Measurements from ENCODE around the gene CUL4A. TPM values are rescaled to one million over a fixed set of nuclear protein-coding genes. Genes with fewer than 3 reads are reported as not detected.
"Not testable (repeated sequence)": the region's sequence is repeated elsewhere in the genome, so short reads cannot be mapped to it uniquely, and the experiment has no call there.

Gene CUL4A
- total RNA-seq (2014; rRNA removed; shearing (Covaris generic); ENCODE audit: low replicate concordance) = 77.8 and 83.4 TPM in 2 replicates

DNA sequence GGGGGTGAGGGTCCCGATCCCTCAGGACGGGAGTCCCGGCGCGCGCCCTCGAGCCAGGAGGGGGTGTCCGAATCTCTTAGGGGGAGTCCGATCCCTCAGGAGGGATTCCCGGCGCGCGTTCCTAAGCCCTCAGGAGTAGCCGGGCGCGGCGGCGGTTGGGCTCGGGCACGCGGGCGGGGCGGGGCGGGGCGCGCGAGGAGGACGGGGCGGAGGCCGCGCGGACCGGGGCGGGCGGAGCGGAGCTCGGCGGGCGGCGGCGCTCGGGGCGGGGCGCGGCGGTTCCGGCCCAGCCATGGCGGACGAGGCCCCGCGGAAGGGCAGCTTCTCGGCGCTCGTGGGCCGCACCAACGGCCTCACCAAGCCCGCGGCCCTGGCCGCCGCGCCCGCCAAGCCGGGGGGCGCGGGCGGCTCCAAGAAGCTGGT lies at the start of gene CUL4A:
CUL4A (plus strand) TSS at position 278 of the 423 bp plus-strand sequence; CDS start at position 293, 15 bp downstream.
- in situ Hi-C loops (cut with HindIII; ENCODE audit: low pct_unique_long_range_greater_than_20kb, low sequenced_read_pairs) = no loop called here
- DNase-seq (ENCODE audit: low read depth) = no peak

DNA sequence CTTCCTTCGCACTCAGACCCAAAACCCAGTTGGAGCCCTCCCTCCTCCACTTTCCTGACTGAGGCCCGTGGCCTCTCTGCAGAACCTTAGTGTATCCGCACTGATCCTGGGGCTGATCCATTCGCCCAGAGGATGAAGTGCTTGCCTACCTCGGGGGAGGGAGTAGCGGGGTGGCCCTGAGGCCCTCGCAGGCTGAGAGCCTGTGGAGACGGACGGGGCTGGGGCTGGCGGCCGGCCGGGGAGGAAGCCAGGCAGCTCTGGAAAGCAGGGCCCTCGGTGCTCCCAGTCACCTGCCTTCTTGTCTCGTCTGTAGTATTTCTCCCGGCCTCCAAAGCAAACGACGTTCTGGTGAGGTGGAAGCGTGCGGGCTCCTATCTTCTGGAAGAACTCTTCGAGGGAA lies 49.7 kb upstream of the CUL4A start:
- in situ Hi-C loops (cut with HindIII; ENCODE audit: low pct_unique_long_range_greater_than_20kb, low sequenced_read_pairs) = no loop called here

DNA sequence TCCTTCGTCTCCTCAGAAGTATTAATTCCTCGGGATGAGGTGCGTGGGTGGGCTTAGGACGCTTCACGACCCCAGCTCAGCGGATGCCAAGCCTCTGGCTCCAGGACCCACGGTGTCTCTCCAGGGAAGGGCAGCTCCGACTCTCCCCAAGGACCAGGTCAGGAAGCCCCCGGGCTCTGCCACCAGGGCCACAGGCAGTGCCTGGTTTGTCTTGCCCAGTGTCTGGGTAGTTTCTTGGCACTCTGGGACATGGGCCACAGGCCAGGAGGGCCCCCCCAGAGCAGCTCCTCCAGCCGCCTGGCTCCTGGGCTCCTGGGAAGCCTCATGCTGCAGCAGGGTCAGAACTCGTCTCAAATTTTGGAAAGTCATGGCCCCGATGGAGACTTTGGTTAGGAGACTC lies 48.4 kb upstream of the CUL4A start:
- in situ Hi-C loops (cut with HindIII; ENCODE audit: low pct_unique_long_range_greater_than_20kb, low sequenced_read_pairs) = no loop called here
- DNase-seq (ENCODE audit: low read depth) = no peak

More for the DNA sequence above, 49.7 kb upstream of the CUL4A start:
- no peak for DNase-seq (ENCODE audit: low read depth)

DNA sequence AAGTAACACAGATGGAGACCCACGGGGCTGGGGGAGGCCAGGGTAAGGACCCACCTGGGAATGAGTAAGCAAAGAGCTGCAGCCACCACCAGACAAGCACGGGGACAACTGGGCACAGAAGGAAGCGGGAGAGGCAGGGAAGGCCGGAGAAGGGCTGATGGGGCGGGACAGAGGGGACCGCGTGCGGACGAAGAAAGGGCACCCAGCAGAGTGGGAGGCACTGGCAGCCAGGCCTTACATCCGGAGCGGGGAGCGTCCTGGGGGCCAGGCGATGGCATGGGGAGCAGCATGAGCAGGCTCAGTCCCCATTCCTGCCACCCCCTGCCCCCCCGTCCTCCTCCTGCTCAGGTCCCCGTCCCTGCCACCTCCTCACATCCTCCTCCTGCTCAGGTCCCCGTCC lies 48.0 kb upstream of the CUL4A start:
- in situ Hi-C loops (cut with HindIII; ENCODE audit: low pct_unique_long_range_greater_than_20kb, low sequenced_read_pairs) = no loop called here
- DNase-seq (ENCODE audit: low read depth) = no peak

DNA sequence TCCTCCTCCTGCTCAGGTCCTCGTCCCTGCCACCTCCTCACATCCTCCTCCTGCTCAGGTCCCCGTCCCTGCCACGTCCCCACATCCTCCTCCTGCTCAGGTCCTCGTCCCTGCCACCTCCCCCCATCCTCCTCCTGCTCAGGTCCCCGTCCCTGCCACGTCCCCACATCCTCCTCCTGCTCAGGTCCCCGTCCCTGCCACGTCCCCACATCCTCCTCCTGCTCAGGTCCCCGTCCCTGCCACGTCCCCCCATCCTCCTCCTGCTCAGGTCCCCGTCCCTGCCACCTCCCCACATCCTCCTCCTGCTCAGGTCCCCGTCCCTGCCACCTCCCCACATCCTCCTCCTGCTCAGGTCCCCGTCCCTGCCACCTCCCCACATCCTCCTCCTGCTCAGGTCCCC lies 47.4 kb upstream of the CUL4A start:
- DNase-seq (ENCODE audit: low read depth); in situ Hi-C loops (cut with HindIII; ENCODE audit: low pct_unique_long_range_greater_than_20kb, low sequenced_read_pairs): not testable (repeated sequence)

DNA sequence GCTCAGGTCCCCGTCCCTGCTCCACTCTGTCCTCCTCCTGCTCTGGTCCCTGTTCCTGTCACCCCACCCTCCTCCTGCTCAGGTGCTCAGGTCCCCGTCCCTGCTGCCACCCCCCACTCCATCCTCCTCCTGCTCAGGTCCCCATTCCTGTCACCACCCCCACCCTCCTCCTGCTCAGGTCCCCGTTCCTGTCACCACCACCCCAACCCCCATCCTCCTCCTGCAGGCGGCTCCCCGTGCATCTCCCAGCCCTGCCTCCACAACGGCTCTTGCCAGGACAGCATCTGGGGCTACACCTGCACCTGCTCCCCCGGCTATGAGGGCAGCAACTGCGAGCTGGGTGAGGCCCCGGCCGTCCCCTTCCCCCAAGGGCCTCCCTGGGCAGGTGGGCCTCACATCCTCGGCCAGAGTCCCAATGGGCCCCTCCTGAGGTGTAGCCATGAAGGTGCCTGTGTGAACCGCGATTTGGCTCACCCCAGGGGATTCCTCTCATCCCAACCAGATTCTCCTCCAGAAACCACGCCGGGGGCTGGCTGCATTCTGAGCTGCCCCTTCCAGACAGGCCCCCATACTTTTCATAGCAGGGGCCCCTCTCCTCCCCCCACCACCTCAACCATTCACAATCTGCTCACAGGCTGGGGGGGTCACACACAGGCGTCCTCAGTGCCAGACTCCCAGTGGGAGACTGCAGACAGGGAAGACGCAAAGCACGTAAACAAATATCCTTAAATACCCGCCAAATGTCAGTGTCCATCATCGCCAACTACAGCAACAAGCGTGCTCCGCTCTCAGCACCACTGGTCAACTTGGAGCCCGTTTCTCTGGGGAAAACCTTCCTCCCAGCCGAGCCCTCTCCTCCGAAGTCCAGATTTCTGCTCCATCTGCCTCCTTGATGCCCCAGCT lies 46.4 kb upstream of the CUL4A start:
- DNase-seq (ENCODE audit: low read depth) = no peak
- in situ Hi-C loops (cut with HindIII; ENCODE audit: low pct_unique_long_range_greater_than_20kb, low sequenced_read_pairs) = no loop called here

DNA sequence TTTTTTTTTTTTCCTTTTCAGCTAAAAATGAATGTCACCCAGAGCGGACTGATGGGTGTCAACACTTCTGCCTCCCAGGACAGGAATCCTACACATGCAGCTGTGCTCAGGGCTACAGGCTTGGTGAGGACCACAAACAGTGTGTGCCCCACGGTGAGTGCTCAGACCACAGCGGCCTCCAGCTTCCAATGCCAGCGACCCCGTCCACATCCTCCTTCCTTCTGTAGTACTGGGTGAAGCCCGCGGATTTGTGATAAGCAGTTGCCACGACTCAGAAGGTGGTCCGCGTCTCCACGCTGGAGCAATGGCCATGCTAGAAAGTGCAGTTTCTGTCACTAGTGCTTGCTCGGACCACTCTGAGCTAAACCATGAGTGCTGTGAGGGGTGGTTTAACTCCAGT lies 44.9 kb upstream of the CUL4A start:
- in situ Hi-C loops (cut with HindIII; ENCODE audit: low pct_unique_long_range_greater_than_20kb, low sequenced_read_pairs) = no loop called here
- no peak for DNase-seq (ENCODE audit: low read depth)

DNA sequence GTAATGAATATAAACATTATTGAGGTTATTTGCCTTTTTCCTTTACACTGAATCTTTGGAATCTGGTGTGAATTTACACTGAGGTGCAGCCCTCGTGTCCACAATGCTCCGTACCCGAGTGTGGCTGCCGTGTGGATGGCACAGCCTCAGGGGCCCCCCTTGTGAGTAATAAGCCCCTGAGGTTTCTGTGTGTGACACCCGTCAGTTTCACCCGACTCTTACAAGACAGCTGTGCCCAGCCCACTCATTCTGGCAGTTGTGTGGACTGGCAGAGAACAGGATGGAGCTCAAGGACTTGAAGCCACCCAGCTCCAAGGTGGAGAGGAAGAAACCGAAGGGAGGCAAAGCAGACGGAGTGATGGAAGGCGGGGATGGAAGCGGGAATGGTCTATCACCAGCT lies 43.1 kb upstream of the CUL4A start:
- no peak for DNase-seq (ENCODE audit: low read depth)
- in situ Hi-C loops (cut with HindIII; ENCODE audit: low pct_unique_long_range_greater_than_20kb, low sequenced_read_pairs) = no loop called here

DNA sequence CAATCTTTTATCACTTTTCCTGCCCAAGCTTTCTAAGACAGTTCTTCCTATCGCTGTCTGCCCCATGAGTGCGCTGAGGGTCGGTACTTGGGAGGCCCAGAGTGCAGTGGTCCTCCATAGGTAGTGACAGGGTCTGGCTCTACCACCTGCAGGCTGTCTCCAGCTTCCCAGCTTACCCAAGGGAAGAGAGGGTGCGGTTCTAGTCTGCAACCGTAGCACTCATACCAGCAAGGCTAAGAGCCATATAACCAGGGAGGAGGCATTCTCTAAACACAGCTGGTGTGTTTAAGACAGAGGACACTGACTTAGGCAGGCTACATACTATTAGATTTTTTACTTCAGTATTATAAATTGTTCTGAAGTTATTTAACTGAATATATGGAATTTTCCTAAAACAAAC lies 42.7 kb upstream of the CUL4A start:
- in situ Hi-C loops (cut with HindIII; ENCODE audit: low pct_unique_long_range_greater_than_20kb, low sequenced_read_pairs) = no loop called here
- no peak for DNase-seq (ENCODE audit: low read depth)

DNA sequence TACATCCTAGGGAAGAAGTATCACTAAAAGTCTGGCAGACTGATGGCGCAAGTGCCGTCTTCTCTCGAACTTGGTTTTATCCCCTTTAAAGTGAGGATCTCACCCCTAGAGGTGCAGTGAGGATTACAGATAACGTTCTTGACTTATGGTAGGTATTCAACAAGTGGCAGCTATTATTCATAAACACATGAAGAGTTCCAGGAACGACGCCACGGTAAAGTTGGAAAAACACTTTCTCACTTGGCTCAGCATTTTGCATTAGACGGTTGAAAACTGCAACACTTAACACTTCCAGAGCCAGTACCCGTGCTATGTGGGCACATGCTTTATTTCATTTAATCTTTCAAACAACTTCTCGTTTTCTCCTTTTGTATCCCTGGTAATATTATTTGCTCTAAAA lies 42.3 kb upstream of the CUL4A start:
- in situ Hi-C loops (cut with HindIII; ENCODE audit: low pct_unique_long_range_greater_than_20kb, low sequenced_read_pairs) = no loop called here
- no peak for DNase-seq (ENCODE audit: low read depth)

DNA sequence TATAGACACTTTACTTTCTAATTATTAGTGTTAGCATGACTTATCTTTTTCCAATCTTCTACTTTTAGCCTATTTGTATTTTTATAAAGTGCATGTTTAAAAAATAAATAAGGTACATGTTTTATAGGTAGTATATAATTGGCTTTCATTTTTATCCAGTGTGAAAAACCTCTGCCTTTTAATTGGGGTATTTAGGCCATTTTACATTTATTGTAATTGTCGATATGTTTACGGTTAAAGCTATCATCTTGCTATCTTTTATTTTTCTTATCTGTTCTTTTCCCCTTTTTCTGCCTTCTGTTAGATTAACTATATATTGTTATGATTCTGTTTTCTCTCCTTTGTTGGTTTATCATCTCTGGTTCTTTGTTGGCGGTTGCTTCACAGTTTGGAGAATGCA lies 41.8 kb upstream of the CUL4A start:
- no peak for DNase-seq (ENCODE audit: low read depth)
- in situ Hi-C loops (cut with HindIII; ENCODE audit: low pct_unique_long_range_greater_than_20kb, low sequenced_read_pairs) = no loop called here

DNA sequence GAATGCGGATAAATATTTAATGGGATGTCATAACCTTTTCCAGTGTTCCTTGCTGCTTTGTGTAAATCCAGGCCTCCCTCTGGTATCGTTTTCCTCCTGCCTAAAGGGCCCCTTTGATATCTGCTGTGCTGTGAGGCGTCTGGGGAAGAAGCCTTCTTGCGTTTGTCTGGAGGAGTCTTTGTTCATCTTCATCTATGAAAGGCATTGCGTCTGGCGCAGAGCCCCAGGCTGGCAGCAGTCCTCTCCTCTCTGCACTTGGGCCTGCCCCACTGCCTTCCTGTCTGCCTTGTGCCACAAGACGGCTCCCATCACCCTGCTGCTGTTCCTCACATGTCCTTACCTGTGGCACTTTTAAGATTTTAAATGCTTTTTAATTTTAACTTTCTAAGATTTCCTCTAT lies 41.2 kb upstream of the CUL4A start:
- no peak for DNase-seq (ENCODE audit: low read depth)
- in situ Hi-C loops (cut with HindIII; ENCODE audit: low pct_unique_long_range_greater_than_20kb, low sequenced_read_pairs) = no loop called here

DNA sequence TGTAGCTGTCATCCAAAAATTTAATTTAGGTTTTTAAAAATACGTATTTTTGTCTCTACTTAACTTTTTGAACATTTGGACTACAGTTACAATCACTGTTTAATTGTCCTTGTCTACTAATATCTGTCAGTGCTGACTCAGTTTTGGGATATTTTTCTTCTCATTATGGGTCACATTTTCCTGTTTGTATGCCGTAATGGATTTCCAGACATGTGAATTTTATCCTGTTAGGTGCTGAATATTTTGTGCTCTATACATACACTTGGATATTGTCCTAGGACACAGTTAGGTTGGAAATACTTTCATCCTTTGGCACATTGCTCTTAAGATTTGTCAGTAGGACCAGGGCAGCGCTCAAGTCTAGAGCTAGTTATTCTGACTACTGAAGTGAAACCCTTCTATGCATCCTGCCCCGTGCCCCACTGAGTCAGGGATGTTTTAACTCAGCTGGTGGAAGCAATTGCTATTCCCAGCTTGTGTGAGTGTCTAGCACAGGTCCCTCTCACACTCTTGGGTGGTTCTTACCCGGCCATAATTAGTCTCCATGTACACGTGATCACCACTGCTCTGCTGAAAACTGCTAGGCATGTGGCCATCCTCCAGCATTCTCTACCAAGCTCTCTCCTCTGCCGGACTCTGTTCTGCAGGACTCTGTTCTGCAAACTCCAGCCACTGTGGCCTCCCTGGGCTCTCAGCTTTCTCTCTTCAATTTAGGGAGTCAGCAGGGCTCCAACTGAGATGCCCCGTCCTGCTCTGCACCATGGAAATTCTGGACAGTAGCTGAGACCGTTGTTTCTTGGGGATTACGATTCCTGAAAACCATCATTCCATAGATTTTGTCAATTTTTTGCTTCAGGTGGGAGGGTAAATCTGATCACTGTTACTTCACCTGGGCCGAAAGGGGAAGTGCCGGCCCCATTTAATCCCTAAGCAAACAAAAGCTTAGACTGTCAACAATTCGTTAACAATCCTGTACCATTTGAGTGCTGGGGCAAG lies 39.8 kb upstream of the CUL4A start:
- DNase-seq (ENCODE audit: low read depth) = no peak
- in situ Hi-C loops (cut with HindIII; ENCODE audit: low pct_unique_long_range_greater_than_20kb, low sequenced_read_pairs) = no loop called here

DNA sequence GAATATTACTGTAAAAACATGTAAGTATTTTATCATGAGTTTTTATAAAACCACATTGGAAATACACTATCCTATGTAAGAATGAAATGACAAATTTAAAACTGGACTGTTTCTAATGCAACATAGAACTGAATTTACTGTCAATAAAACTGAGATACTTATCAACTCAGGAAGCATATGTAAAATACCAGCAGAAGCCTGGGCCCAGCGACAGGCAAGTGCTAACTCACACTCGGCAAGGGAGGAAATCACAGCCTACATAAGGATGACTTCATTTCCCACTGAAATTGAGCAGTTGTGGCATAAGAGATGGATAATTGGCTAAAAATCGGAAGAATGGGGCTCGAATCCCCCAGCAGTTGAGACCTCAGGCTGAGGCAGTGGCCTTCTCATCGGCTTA lies 38.9 kb upstream of the CUL4A start:
- in situ Hi-C loops (cut with HindIII; ENCODE audit: low pct_unique_long_range_greater_than_20kb, low sequenced_read_pairs) = no loop called here
- no peak for DNase-seq (ENCODE audit: low read depth)

DNA sequence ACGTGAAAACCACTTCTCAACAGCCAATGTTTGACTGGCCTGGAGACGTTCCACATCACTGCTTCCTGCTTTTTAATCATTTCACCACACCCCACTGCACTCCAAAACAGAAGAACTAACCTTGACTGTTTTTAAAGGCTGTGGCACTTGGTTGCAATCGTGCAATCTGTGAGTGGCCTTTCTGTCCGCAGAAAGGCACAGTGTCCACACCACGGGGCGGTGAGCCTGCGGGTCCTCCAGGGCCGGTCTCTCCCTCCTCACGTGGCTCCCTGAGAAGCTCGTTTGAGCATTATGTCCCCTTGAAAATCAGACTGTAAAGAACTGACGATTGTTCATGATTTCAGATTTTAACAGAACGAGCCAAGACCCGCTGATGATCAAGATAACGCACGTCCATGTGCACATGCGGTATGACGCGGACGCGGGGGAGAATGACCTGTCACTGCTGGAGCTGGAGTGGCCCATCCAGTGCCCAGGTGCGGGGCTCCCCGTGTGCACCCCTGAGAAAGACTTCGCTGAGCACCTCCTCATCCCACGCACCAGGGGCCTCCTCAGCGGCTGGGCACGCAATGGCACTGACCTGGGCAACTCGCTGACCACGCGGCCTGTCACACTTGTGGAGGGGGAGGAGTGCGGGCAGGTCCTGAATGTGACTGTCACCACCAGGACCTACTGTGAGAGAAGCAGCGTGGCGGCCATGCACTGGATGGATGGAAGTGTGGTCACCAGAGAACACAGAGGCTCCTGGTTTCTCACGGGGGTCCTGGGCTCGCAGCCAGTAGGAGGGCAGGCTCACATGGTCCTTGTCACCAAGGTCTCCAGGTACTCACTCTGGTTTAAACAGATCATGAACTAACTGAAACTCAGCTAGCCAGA lies 37.9 kb upstream of the CUL4A start:
- in situ Hi-C loops (cut with HindIII; ENCODE audit: low pct_unique_long_range_greater_than_20kb, low sequenced_read_pairs) = no loop called here
- DNase-seq (ENCODE audit: low read depth) = peak; percentile 33

DNA sequence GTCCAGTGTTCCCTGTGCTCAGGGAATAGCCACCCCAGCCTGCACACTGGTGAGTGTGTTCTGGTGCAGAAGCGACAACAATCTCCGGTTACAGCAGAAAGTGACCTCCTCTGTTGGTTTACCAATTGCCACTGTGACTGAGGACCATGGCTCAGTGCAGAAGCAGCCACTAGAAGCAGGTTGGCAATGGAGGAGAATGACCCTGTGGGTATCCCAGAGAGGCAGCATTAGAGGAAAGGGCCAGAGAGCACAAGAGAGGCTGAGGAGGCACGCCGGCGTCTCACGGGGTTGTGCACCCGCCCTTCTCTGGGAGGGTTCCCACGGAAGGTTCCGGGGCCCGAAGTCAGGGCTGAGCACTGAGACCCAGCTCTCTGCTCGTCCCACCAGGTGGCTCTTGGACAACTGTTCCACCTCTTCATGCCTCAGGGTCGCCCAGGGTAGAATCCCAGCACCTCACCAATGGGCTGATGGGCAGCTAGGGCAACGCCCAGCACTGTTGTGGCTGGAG lies 36.9 kb upstream of the CUL4A start:
- DNase-seq (ENCODE audit: low read depth) = no peak
- in situ Hi-C loops (cut with HindIII; ENCODE audit: low pct_unique_long_range_greater_than_20kb, low sequenced_read_pairs) = no loop called here

DNA sequence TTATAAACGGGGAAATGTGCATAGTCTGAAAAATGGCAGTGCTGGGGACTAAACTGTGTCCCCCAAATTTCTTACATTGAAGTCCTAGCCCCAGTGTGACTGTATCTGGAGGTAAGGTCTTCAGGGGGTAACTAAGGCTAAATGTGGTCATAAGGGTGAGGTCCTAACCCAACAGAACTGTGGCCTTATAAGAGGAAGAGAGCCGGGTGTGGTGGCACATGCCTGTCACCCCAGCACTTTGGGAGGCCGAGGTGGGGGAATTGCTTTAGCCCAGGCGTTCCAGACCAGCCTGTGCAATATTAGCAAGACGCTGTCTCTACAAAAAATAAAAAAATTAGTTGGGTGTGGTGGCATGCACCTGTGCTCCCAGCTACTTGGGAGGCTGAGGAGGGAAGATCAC lies 33.1 kb upstream of the CUL4A start:
- DNase-seq (ENCODE audit: low read depth) = no peak
- in situ Hi-C loops (cut with HindIII; ENCODE audit: low pct_unique_long_range_greater_than_20kb, low sequenced_read_pairs) = no loop called here

DNA sequence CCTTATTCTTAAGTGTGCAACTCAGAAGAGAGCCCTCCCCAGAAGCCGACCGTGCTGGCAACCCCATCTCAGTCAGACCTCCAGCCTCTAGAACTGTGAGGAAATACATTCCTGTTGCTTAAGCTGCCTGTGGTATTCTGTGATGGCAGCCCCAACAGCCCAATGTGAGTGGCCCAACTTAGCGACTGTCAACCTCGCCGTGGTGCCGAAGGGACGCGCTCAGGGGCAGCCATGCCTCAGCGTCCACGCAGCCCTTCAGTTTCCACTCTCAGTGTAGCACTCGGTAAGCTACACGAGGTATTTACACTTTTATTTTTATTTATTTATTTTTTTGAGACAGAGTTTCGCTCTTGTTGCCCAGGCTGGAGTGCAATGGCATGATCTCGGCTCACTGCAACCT lies 32.6 kb upstream of the CUL4A start:
- in situ Hi-C loops (cut with HindIII; ENCODE audit: low pct_unique_long_range_greater_than_20kb, low sequenced_read_pairs) = no loop called here
- no peak for DNase-seq (ENCODE audit: low read depth)

Measured in Caki2 (cell line).